Effector memory CD8-positive, alpha-beta T cell (primary cell): ENCODE data around the gene SF3B1.
"Not testable (repeated sequence)": the region's sequence is repeated elsewhere in the genome, so short reads cannot be mapped to it uniquely, and the experiment has no call there.

ENCODE experiments used
- ATAC-seq: fragments of 150-1000 bp; cut with Tn5 transposase; replicated peaks from 2 replicates; pipeline ENCODE4 v1.10.0; 2021; ENCODE audit warnings: mild to moderate bottlenecking, moderate library complexity
- DNase-seq, 3 experiments: peaks; one replicate each; pipeline ENCODE4 v3.0.0; 2021
- H3K27ac Mint-ChIP-seq, 2 donors: one replicate each; pipeline ENCODE4 v1.8.0; 2022; ENCODE audit warnings: mild to moderate bottlenecking in 2 of 2, mixed read lengths in 2 of 2, moderate library complexity in 2 of 2
- H3K27me3 Mint-ChIP-seq, 2 donors: one replicate each; pipeline ENCODE4 v1.8.0; 2022; ENCODE audit warnings: mixed read lengths in 2 of 2
- H3K36me3 Mint-ChIP-seq: one replicate; pipeline ENCODE4 v1.8.0; 2022; ENCODE audit warnings: mild to moderate bottlenecking, moderate library complexity, mixed read lengths; ENCODE audit not compliant: insufficient read depth
- H3K4me1 Mint-ChIP-seq, 2 donors: one replicate each; pipeline ENCODE4 v1.8.0; 2022; ENCODE audit warnings: low read depth in 2 of 2, mixed read lengths in 2 of 2
- H3K4me3 Mint-ChIP-seq, 2 donors: one replicate each; pipeline ENCODE4 v1.8.0; 2022; ENCODE audit warnings: mild to moderate bottlenecking in 2 of 2, mixed read lengths in 2 of 2, moderate library complexity in 2 of 2
- H3K9me3 Mint-ChIP-seq, 2 donors: one replicate each; pipeline ENCODE4 v1.8.0; 2022; ENCODE audit warnings: mixed read lengths in 2 of 2

SF3B1 gene

DNA sequence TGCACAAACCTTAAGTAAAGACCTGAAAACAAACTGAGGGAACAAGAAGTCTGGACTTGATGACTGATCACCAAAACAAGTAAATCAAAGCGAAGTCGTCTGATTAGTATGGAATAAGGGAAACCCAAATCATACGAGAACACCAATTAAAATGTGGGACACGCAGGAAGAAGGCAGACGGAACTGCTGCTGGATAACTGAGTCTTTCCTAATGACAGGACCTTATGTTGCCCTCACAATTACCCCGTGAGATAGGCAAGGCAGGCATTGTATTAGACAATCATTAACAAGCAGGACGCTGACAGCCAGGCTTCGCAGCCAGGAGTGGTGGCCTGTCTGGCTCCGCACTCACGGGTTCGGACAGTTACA is 17.9 kb upstream of the SF3B1 start:
- Mint-ChIP-seq H3K9me3 (no peaks in the 10 kb centered on the region), H3K27ac (peak overlapping the region; percentile 98 to 100), H3K4me1 (peaks cover 25 to 44% of the 10 kb centered on the region in 2 donors), H3K36me3 (peaks cover 34% of the 10 kb centered on the region), H3K27me3 (no peaks in the 10 kb centered on the region), H3K4me3 (peak overlapping the region; percentile 87 to 99)
- ATAC-seq = no peak
- no peak for DNase-seq

DNA sequence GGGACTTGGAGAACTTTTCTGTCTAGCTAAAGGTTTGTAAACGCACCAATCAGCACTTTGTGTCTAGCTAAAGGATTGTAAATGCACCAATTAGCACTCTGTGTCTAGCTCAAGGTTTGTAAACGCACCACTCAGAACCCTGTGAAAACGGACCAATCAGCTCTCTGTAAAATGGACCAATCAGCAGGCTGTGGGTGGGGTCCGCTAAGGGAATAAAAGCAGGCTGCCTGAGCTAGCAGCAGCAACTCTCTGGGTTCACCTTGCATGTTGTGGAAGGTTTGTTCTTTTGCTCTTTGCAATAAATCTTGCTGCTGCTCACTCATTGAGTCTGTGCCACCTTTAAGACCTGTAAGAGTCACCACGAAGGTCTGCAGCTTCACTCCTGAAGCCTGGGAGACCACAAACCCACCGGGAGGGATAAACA is 16.1 kb upstream of the SF3B1 start:
- not testable (repeated sequence) for ATAC-seq, H3K4me3 Mint-ChIP-seq, DNase-seq, H3K27ac Mint-ChIP-seq, H3K27me3 Mint-ChIP-seq, H3K9me3 Mint-ChIP-seq
- H3K4me1 Mint-ChIP-seq = peaks cover 19 to 29% of the 10 kb centered on the region in 2 donors
- H3K36me3 Mint-ChIP-seq = peaks cover 28% of the 10 kb centered on the region

DNA sequence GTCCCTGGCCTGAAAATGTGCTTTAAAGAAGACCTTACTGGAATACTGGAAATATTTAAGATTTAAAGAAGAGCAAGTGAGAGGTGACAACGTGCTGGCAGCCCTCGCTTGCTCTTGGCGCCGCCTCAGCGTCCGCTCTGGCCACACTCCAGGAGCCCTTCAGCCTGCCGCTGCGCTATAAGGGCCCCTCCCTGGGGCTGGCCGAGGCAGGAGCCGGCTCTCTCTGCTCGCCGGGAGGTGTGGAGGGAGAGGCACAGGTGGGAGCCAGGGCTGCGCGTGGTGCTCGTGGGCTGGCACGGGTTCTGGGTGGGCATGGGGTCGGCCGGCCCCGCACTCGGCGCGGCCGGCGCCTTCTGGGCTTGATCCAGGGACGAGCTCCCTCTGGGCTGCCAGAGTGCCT is 15.6 kb upstream of the SF3B1 start:
- H3K4me3 Mint-ChIP-seq = no peak overlapping the region
- no peak for ATAC-seq
- peaks cover 23% of the 10 kb centered on the region for H3K36me3 Mint-ChIP-seq
- no peaks in the 10 kb centered on the region for H3K27me3 Mint-ChIP-seq
- H3K4me1 Mint-ChIP-seq = peaks cover 15 to 26% of the 10 kb centered on the region in 2 donors
- H3K27ac Mint-ChIP-seq = no peak overlapping the region
- no peak for DNase-seq
- no peaks in the 10 kb centered on the region for H3K9me3 Mint-ChIP-seq

DNA sequence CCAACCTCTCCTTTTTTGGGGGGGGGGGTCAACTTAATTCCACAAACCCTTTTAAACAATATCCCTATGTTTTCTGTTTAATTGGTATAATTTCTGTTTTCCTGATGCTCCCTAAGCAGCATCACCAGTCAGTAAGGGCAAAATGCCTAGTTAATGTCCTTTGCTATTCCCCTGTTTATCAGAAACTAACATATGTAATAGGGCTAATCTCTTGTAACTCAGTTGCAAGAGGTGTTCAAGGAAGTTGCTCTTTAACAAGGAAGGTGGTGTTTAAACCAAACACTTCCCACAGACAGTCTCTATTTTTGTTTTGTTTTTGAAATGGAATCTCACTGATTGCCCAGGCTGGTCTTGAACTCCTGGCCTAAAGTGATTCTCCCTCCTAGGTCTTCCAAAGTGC is 12.0 kb upstream of the SF3B1 start:
- DNase-seq = no peak
- Mint-ChIP-seq H3K4me3 (no peak overlapping the region), H3K4me1 (no peaks in the 10 kb centered on the region), H3K9me3 (no peaks in the 10 kb centered on the region), H3K27me3 (no peaks in the 10 kb centered on the region), H3K27ac (no peak overlapping the region), H3K36me3 (peaks cover 3% of the 10 kb centered on the region)
- no peak for ATAC-seq

DNA sequence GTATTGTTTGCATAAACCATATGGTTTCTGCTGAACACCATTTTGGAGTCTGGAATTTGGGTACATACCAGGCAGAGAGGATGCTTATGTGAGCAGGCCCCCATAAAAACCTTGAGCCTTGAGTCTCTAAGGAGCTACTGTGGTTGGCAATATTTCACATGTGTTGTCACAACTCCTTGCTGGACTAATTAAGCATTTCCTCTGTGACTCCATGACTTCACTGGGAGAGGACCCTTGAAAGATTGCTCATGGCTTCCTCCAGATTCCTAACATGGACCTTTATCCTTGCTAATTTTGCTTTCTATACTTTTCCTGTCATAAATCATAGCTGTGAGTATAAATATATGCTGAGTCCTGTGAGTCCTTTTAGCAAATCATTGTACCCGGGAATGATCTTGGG is 10.9 kb upstream of the SF3B1 start:
- no peak for ATAC-seq
- Mint-ChIP-seq H3K27ac (no peak overlapping the region), H3K27me3 (no peaks in the 10 kb centered on the region), H3K4me1 (no peaks in the 10 kb centered on the region), H3K4me3 (no peak overlapping the region), H3K9me3 (no peaks in the 10 kb centered on the region), H3K36me3 (no peaks in the 10 kb centered on the region)
- no peak for DNase-seq

DNA sequence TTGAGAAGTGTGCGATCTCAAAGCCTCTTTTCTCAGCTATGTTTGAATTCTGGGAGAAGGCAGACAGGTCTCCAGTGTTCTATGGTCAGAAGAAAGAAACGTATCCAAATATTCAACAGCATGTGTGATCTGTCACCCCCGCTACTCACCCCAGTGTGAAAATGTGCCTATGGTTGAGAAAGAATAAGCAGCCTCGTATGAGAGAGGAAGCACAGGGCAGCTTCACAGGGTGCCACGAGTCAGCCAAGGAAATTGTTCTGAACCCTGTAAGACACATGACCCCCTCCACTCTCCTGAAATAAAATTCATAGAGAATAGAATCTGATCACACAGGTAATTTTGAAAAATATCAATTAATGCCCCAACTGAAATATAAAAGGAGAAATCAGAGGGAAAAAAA is 8.0 kb upstream of the SF3B1 start:
- ATAC-seq (no peak), DNase-seq (no peak)
- no peaks in the 10 kb centered on the region for H3K36me3 Mint-ChIP-seq
- H3K27ac Mint-ChIP-seq = no peak overlapping the region
- H3K9me3 Mint-ChIP-seq = no peaks in the 10 kb centered on the region
- H3K27me3 Mint-ChIP-seq = no peaks in the 10 kb centered on the region
- H3K4me3 Mint-ChIP-seq = no peak overlapping the region
- no peaks in the 10 kb centered on the region for H3K4me1 Mint-ChIP-seq

DNA sequence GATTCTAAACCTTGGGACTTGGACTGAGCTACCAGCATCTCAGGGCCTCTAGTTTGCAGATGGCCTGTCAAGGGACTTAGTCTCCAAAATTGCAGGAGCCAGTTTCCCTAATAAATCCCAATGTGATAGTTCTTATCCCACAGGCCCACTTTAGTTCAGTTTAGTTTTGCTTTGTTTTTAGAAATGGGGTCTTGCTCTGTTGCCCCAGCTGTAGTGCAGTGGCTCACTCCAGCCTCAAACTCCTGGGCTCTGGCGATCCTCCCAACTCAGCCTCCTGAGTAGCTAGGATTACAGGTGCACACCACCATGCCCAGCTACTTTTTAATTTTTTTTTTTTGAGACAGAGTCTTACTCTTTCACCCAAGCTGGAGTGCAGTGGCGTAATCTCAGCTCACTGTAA is 2.6 kb upstream of the SF3B1 start:
- no peak for ATAC-seq
- peaks cover 24 to 27% of the 10 kb centered on the region in 2 donors for H3K4me1 Mint-ChIP-seq
- H3K27me3 Mint-ChIP-seq = no peaks in the 10 kb centered on the region
- peaks cover 19% of the 10 kb centered on the region for H3K36me3 Mint-ChIP-seq
- no peaks in the 10 kb centered on the region for H3K9me3 Mint-ChIP-seq
- no peak for DNase-seq
- no peak overlapping the region for H3K27ac Mint-ChIP-seq
- H3K4me3 Mint-ChIP-seq = no peak overlapping the region

DNA sequence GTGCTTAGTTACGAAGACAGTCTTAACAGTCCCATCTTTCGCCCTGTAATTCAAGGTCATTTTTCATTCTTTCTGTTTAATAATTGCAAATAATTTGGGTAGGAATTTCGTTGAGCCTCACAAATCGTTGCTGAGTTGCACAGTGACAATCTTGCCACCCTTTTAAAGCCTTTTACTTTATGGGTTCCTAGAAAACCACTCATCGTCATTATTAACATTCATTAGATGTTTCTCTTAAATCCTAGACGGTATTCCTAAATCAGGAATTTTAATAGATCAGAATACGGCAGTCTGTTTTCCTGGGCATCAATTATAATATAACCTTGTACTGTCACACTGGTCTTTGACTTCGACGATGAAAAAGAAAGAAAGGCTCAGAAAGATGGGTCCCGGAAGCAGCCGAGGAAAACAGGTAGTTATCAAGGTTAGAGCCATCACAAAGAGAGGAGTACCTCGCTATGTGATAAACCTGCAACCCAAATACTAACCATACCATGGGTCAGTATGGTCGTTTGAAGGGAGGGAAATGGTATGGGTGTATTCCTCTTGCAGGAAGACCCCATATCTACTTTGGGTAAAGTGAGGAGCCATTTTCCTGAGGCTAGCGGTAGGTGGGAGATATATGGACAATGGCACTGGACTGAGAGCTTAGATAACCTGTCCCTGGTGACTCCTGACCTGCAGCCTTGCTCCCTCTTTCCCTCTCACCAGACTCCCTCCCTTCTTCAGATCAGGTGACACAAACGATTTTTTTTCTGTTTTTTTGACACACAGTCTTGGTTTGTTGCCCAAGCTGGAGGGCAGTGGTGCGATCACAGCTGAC is 981 bp upstream of the SF3B1 start:
- Mint-ChIP-seq H3K4me1 (peaks cover 36 to 41% of the 10 kb centered on the region in 2 donors), H3K9me3 (no peaks in the 10 kb centered on the region), H3K27me3 (no peaks in the 10 kb centered on the region), H3K36me3 (peaks cover 24% of the 10 kb centered on the region), H3K27ac (peak overlapping the region; percentile 99), H3K4me3 (peak overlapping the region; percentile 98)
- DNase-seq = no peak
- no peak for ATAC-seq

DNA sequence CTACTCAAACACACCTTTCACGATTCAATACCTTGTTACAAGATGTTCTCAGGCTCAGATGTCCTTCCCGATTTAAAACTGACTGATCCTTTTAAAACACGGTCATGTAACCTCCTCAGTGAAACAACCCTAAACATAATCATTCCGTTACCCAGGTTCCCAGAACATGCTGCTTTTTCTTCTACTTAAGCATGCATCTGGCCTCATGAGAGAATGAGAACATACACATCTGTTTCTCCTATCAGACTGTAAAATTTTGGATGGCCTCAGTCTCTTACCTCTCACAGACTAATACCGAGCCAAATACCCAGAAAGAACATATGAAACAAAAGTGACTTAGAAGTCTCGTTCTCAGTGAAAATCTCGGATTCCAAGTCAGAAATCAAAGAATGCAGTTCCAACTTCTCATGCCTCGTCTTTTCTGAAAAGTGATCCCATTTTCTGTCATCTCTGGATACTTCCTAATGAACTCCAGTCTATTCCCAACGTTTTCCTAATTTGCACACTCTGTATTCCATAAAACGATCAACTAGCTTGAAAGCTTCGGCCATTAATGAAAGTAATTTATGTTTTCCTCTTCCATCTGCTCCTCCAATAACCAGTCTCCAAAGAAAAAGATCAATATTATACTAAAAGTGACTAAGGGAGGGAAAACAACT is 919 bp downstream of the SF3B1 start:
- no peaks in the 10 kb centered on the region for H3K9me3 Mint-ChIP-seq
- ATAC-seq (no peak), DNase-seq (no peak)
- no peaks in the 10 kb centered on the region for H3K27me3 Mint-ChIP-seq
- peak overlapping the region; percentile 98 for H3K4me3 Mint-ChIP-seq
- peaks cover 50 to 57% of the 10 kb centered on the region in 2 donors for H3K4me1 Mint-ChIP-seq
- H3K27ac Mint-ChIP-seq = peak overlapping the region; percentile 99
- H3K36me3 Mint-ChIP-seq = peaks cover 43% of the 10 kb centered on the region

DNA sequence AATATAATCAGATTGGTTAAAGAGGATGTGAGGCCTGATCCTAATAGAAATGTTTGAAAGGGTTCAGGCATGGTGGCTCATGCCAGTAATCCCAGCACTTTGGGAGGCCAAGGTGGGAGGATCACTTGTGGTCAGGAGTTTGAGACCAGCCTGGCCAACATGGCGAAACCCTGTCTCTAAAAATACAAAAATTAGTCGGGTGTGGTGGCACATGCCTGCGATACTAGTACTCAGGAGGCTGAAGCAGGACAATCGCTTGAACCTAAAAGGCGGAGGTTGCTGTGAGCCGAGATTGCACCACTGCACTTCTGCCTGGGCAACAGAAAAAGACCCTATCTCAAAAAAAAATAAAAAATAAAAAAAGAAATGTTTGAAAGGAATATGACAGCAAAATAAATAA is 2.3 kb downstream of the SF3B1 start:
- not testable (repeated sequence) for DNase-seq, ATAC-seq, H3K9me3 Mint-ChIP-seq, H3K27me3 Mint-ChIP-seq
- Mint-ChIP-seq H3K4me1 (peaks cover 55 to 64% of the 10 kb centered on the region in 2 donors), H3K27ac (peak overlapping the region in 1 of 2 donors; percentile 86), H3K36me3 (peaks cover 52% of the 10 kb centered on the region), H3K4me3 (peak overlapping the region; percentile 98)

DNA sequence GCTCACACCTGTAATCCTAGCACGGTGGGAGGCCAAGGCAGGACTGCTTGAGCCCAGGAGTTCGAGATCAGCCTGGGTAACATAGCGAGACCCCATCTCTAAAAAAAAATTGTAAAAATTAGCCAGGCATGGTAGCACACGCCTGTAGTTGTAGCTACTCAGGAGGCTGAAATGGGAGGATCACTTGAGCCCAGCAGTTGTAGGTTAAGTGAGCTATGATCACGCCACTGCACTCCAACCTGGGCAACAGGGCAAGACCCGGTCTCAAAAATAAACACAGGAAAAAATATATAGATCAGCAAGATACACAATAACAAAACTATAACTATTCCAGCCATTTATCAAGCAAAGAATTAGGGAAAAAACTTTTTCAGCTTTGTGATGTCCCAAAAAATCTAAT is 3.0 kb downstream of the SF3B1 start:
- Mint-ChIP-seq H3K4me3 (peak overlapping the region; percentile 98), H3K9me3 (no peaks in the 10 kb centered on the region), H3K36me3 (peaks cover 52% of the 10 kb centered on the region), H3K27me3 (no peaks in the 10 kb centered on the region), H3K4me1 (peaks cover 56 to 70% of the 10 kb centered on the region in 2 donors), H3K27ac (peak overlapping the region; percentile 79 to 86)
- ATAC-seq = no peak
- DNase-seq = no peak

DNA sequence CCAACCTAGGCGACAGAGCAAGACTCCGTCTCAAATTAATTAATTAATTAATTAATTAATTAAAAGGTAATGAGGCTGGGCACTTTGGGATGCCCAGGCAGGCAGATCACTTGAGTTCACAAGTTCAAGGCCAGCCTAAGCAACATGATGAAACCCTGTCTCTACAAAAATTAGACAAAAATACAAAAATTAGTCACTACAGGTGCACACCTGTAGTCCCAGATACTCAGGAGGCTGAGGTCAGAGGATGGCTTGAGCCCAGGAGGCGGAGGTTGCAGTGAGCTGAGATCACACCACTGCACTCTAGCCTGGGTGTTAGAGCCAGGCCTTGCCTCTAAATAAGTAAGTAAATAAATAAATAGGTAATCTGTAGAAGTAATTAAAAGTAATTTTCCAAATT is 6.8 kb downstream of the SF3B1 start:
- DNase-seq = no peak
- Mint-ChIP-seq H3K27me3 (no peaks in the 10 kb centered on the region), H3K4me1 (peaks cover 58 to 73% of the 10 kb centered on the region in 2 donors), H3K9me3 (no peaks in the 10 kb centered on the region), H3K27ac (peak overlapping the region; percentile 79 to 86), H3K36me3 (peaks cover 55% of the 10 kb centered on the region), H3K4me3 (peak overlapping the region; percentile 98)
- ATAC-seq = no peak

DNA sequence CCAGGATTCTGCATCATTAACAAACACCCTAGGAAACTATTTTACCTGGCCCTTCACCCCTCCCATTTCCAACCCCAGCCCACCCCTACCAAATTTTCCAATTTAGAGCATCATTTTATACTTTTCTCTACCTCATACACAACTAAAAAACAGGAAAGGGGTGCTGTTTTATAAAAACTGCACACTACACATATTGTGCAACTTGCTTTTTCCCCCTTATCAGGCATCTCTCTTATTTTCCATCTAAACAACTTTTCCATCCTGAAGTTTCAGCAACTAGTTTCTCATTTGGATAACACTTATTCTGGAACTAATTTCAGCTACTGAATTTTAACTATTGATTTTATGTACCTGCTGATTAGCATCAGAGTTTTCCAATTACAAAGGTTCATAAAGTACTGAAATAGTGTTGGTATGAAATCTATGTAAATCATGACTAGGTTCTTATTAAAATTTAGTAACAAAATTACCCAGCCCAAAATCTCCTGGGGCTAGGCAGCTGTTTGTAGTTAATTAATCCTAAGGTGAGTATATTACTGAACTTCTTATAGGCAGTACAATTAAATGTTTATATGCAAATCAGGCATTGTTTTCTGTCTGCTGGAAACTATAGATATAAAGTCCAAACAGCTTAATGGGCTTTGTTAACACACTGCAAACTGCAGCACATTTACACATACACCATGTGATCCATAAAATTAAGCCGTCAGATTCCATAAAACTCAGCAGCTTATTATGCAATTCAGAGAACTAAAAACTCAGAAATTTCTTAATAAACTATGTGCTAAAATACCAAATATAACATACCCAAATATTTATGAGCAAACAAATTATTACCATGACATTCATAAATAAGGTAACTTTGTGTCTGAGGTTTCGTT is 7.9 kb downstream of the SF3B1 start:
- peak overlapping the region; percentile 73 to 79 for H3K27ac Mint-ChIP-seq
- no peaks in the 10 kb centered on the region for H3K9me3 Mint-ChIP-seq
- no peaks in the 10 kb centered on the region for H3K27me3 Mint-ChIP-seq
- H3K4me1 Mint-ChIP-seq = peaks cover 56 to 71% of the 10 kb centered on the region in 2 donors
- H3K36me3 Mint-ChIP-seq = peaks cover 59% of the 10 kb centered on the region
- peak overlapping the region; percentile 58 to 59 for H3K4me3 Mint-ChIP-seq
- ATAC-seq (no peak), DNase-seq (no peak)
